Renal cortical epithelial cell (primary cell): ENCODE data around the gene ALG9. TPM values are rescaled to one million over a fixed set of nuclear protein-coding genes. Genes with fewer than 3 reads are reported as not detected.

ENCODE experiments used
- total RNA-seq: library from RNA; depleted of rRNA; stranded (reverse); fragments of >200 nt; gene quantifications from 2 replicates; pipeline ENCODE4 v1.2.3, GENCODE V29; 2014

ALG9 gene
- total RNA-seq, 1 donor from 2014 or later: 42.4 TPM

Other genes with a start within 250 kb of the ALG9 start
- 64.3 and 93.9 TPM in 2 replicates for gene PPP2R1B, start 105.2 kb downstream of the ALG9 start, total RNA-seq
- 3.0 and 3.4 TPM in 2 replicates for gene FDXACB1, start 7.6 kb upstream of the ALG9 start, total RNA-seq
- gene CFAP68, start 8.0 kb upstream of the ALG9 start, total RNA-seq: 7.6 and 20.1 TPM in 2 replicates
- gene CRYAB, start 40.2 kb upstream of the ALG9 start, total RNA-seq: 63.0 and 179 TPM in 2 replicates
- gene HSPB2, start 41.2 kb upstream of the ALG9 start, total RNA-seq: 0.10 and 0.69 TPM in 2 replicates
- gene C11orf52, start 47.3 kb upstream of the ALG9 start, total RNA-seq: 9.2 and 15.3 TPM in 2 replicates
- 58.9 and 64.7 TPM in 2 replicates for gene DIXDC1, start 65.8 kb upstream of the ALG9 start, total RNA-seq
- 41.0 and 47.9 TPM in 2 replicates for gene DLAT, start 153.8 kb upstream of the ALG9 start, total RNA-seq
- gene PIH1D2, start 202.4 kb upstream of the ALG9 start, total RNA-seq: 3.0 and 7.4 TPM in 2 replicates
- gene NKAPD1, start 202.7 kb upstream of the ALG9 start, total RNA-seq: 28.5 and 44.0 TPM in 2 replicates
- 39.1 and 71.4 TPM in 2 replicates for gene TIMM8B, start 215.2 kb upstream of the ALG9 start, total RNA-seq
- gene SDHD, start 215.3 kb upstream of the ALG9 start, total RNA-seq: 126 and 185 TPM in 2 replicates